IMR-90 (cell line): ENCODE results near the gene CCDC74B. TPM values are rescaled to one million over a fixed set of nuclear protein-coding genes. Genes with fewer than 3 reads are reported as not detected.
"Not testable (repeated sequence)": the region's sequence is repeated elsewhere in the genome, so short reads cannot be mapped to it uniquely, and the experiment has no call there.

Experiments used
- ATAC-seq: fragments of 200-7000 bp; cut with Tn5 transposase; 2 replicates; pipeline ENCODE4 v1.9.1; 2020; ENCODE audit warnings: low read depth, mild to moderate bottlenecking, moderate library complexity
- BruUV-seq: library from RNA; stranded (reverse); fragments of 400-500 nt; replicated peaks from 2 replicates; lab custom pipeline; 2021; lab: Mats Ljungman, UMichigan
- CTCF ChIA-PET: fragments of 300-600 bp; formaldehyde crosslinking; extraction: SDS; loops from one replicate; lab custom pipeline; 2021; ENCODE audit warnings: antibody characterized with exemption; lab: Yijun Ruan, JAX
- POLR2A ChIA-PET: fragments of 300-600 bp; sonication (Branson Sonifier 250); formaldehyde crosslinking; loops from one replicate; lab custom pipeline; 2022; ENCODE audit warnings: antibody characterized with exemption; ENCODE audit not compliant: unreplicated experiment; lab: Charles Lee
- DNase-seq: peaks from one replicate; pipeline ENCODE4 v3.0.0; 2013
- H2AFZ ChIP-seq: replicated peaks from 2 replicates; pipeline ENCODE3; 2013; ENCODE audit warnings: low read length, mild to moderate bottlenecking; ENCODE audit not compliant: poor library complexity
- H2AK5ac ChIP-seq: 2 replicates; pipeline ENCODE4 v1.6.1; 2013; ENCODE audit warnings: low read depth, low read length, inconsistent platforms
- H2AK9ac ChIP-seq: replicated peaks from 2 replicates; pipeline ENCODE3; 2013; ENCODE audit warnings: mild to moderate bottlenecking, low read depth, low read length, moderate library complexity; ENCODE audit not compliant: poor library complexity
- H2BK120ac ChIP-seq: 2 replicates; pipeline ENCODE4 v1.6.1; 2013; ENCODE audit warnings: low read depth, low read length, inconsistent platforms
- H2BK15ac ChIP-seq: 3 replicates; pipeline ENCODE4 v1.6.1; 2013; ENCODE audit warnings: low read depth, low read length, inconsistent platforms
- H2BK20ac ChIP-seq: 2 replicates; pipeline ENCODE4 v1.6.1; 2013; ENCODE audit warnings: low read depth, mild to moderate bottlenecking, inconsistent platforms, low read length, moderate library complexity
- H2BK5ac ChIP-seq: 2 replicates; pipeline ENCODE4 v1.6.1; 2013; ENCODE audit warnings: mild to moderate bottlenecking, low read depth, low read length, inconsistent platforms; ENCODE audit not compliant: poor library complexity, severe bottlenecking
- H3K14ac ChIP-seq: replicated peaks from 2 replicates; pipeline ENCODE4 v1.6.1; 2013; ENCODE audit warnings: low read depth, low read length, inconsistent platforms
- H3K18ac ChIP-seq: 2 replicates; pipeline ENCODE4 v1.6.1; 2013; ENCODE audit warnings: low read depth, low read length, control low read depth
- H3K23ac ChIP-seq: 2 replicates; pipeline ENCODE4 v1.6.1; 2013; ENCODE audit warnings: low read depth, low read length, inconsistent platforms
- H3K27ac ChIP-seq: 2 replicates; pipeline ENCODE4 v1.5.1; 2013; ENCODE audit warnings: mild to moderate bottlenecking, control low read depth, low read length; ENCODE audit not compliant: insufficient read depth
- H3K27me3 ChIP-seq: 2 replicates; pipeline ENCODE4 v1.6.1; 2013; ENCODE audit warnings: low read length; ENCODE audit not compliant: control insufficient read depth, insufficient read depth
- H3K36me3 ChIP-seq: 2 replicates; pipeline ENCODE4 v1.6.1; 2013; ENCODE audit warnings: low read length, mixed read lengths; ENCODE audit not compliant: control insufficient read depth, insufficient read depth
- H3K4ac ChIP-seq: 2 replicates; pipeline ENCODE4 v1.6.1; 2013; ENCODE audit warnings: low read depth, low read length, inconsistent platforms
- H3K4me1 ChIP-seq: 2 replicates; pipeline ENCODE4 v1.6.1; 2013; ENCODE audit warnings: low read length, mixed read lengths; ENCODE audit not compliant: control insufficient read depth, insufficient read depth
- H3K4me2 ChIP-seq: 2 replicates; pipeline ENCODE4 v1.6.1; 2013; ENCODE audit warnings: low read depth, mild to moderate bottlenecking, control low read depth, low read length, moderate library complexity
- H3K4me3 ChIP-seq: 2 replicates; pipeline ENCODE4 v1.5.1; 2013; ENCODE audit warnings: low read depth, mild to moderate bottlenecking, control low read depth, low read length, moderate library complexity; ENCODE audit not compliant: insufficient read depth
- H3K56ac ChIP-seq: 2 replicates; pipeline ENCODE4 v1.6.1; 2013; ENCODE audit warnings: low read length, inconsistent platforms; ENCODE audit not compliant: insufficient read depth; ENCODE audit errors: extremely low read depth
- H3K79me1 ChIP-seq, 2 experiments: 2 replicates each; pipeline ENCODE4 v1.6.1; 2013; ENCODE audit warnings: low read length in 2 of 2, inconsistent platforms in 1 of 2, low read depth in 1 of 2
- H3K9ac ChIP-seq: 2 replicates; pipeline ENCODE4 v1.6.1; 2013; ENCODE audit warnings: low read depth, low read length, control low read depth
- H3K9me1 ChIP-seq: 2 replicates; pipeline ENCODE4 v1.6.1; 2013; ENCODE audit warnings: low read length, inconsistent platforms; ENCODE audit not compliant: insufficient read depth
- H3K9me3 ChIP-seq: 2 replicates; pipeline ENCODE4 v1.6.1; 2013; ENCODE audit warnings: low read length; ENCODE audit not compliant: control insufficient read depth, insufficient read depth
- H4K20me1 ChIP-seq: 2 replicates; pipeline ENCODE4 v1.6.1; 2013; ENCODE audit warnings: low read length, inconsistent platforms; ENCODE audit not compliant: insufficient read depth
- H4K5ac ChIP-seq: 2 replicates; pipeline ENCODE4 v1.6.1; 2013; ENCODE audit warnings: mild to moderate bottlenecking, low read depth, low read length, control low read depth
- H4K8ac ChIP-seq, 2 experiments: 2 replicates each; pipeline ENCODE4 v1.6.1; 2013; ENCODE audit warnings: low read depth in 2 of 2, low read length in 2 of 2, control low read depth in 1 of 2, inconsistent platforms in 1 of 2
- H4K91ac ChIP-seq: 2 replicates; pipeline ENCODE4 v1.6.1; 2013; ENCODE audit warnings: low read depth, low read length, inconsistent platforms; ENCODE audit not compliant: insufficient read depth
- WGBS, 2 experiments: methylation state at CpG; one replicate each; pipeline versions ENCODE4 v1.1.5 to v1.1.7; 2013; ENCODE audit warnings: missing lambda C conversion rate in 2 of 2; ENCODE audit not compliant: insufficient read length in 1 of 2; ENCODE audit errors: extremely low coverage in 2 of 2; 5-methylcytosine and 5-hydroxymethylcytosine counted together
- dilution Hi-C: fragments of 300-500 bp; cut with HindIII; formaldehyde crosslinking; loops from one replicate; pipeline ENCODE4 v1.14.3; 2018; ENCODE audit warnings: low sequenced_read_pairs; ENCODE audit not compliant: unreplicated experiment
- in situ Hi-C: fragments of 300-500 bp; cut with MboI; formaldehyde crosslinking; loops from 3 replicates; pipeline ENCODE4 v1.14.3; 2019; ENCODE audit warnings: low sequenced_read_pairs, inconsistent platforms, mixed read lengths
- intact Hi-C: fragments of 100-400 bp; cut with micrococcal nuclease; formaldehyde crosslinking; loops from 2 replicates; pipeline ENCODE4 v1.10.0; 2022
- polyA plus RNA-seq, 3 experiments: library from polyadenylated mRNA; depleted of rRNA; stranded (reverse); fragments of >200 nt; gene quantifications; 2 replicates each; pipeline ENCODE4 v1.2.3, GENCODE V29; 2012; ENCODE audit warnings: low replicate concordance in 1 of 3
- total RNA-seq: library from RNA; depleted of rRNA; stranded (reverse); fragments of >200 nt; gene quantifications from 2 replicates; pipeline ENCODE4 v1.2.3, GENCODE V29; 2012

CCDC74B gene
- total and polyA plus RNA-seq, 2 of the 4 experiments (the other 2 are of a cell fraction), result 3.9 to 8.4 TPM

GRCh38 chr2:130192451-130192850, 47.5 kb upstream of the CCDC74B start:
- H2BK120ac ChIP-seq, BruUV-seq, in situ Hi-C loops, H3K79me1 ChIP-seq, DNase-seq, H3K18ac ChIP-seq, H3K9me1 ChIP-seq, H3K4me1 ChIP-seq, H2AK9ac ChIP-seq, H3K4me2 ChIP-seq, ATAC-seq, H2BK20ac ChIP-seq, dilution Hi-C loops, intact Hi-C loops, H2BK5ac ChIP-seq, H3K9ac ChIP-seq, H4K8ac ChIP-seq, H4K91ac ChIP-seq, H3K9me3 ChIP-seq, H3K4ac ChIP-seq, H2AFZ ChIP-seq, H3K27ac ChIP-seq, H2BK15ac ChIP-seq, H4K5ac ChIP-seq, H2AK5ac ChIP-seq, H4K20me1 ChIP-seq, H3K27me3 ChIP-seq, H3K4me3 ChIP-seq, H3K14ac ChIP-seq, POLR2A ChIA-PET, CTCF ChIA-PET, H3K56ac ChIP-seq, H3K23ac ChIP-seq: not testable (repeated sequence)
- WGBS, 2 experiments, result 100% methylated on average over 1 of the region's 3 CpGs; no CpG with 5 or more reads in 1 of the 2 experiments
- peaks cover 10% of the 10 kb centered on the region for H3K36me3 ChIP-seq
